HepG2 (cell line): Measurements from ENCODE around the gene GTPBP6.

Experiments
- KLF13 ChIP-seq: sonication (generic); formaldehyde crosslinking; IDR thresholded peaks from 2 replicates; pipeline ENCODE4 v1.4.0; 2020; ENCODE audit warnings: mild to moderate bottlenecking, missing genetic modification reagents
- NFIB ChIP-seq: sonication (generic); formaldehyde crosslinking; IDR thresholded peaks from 2 replicates; pipeline ENCODE4 v1.9.0; 2021; ENCODE audit warnings: missing genetic modification reagents, mild to moderate bottlenecking, borderline replicate concordance
- PHB2 ChIP-seq: fragments of 450-650 bp; IDR thresholded peaks from 2 replicates; pipeline ENCODE4 v1.6.1; 2018; ENCODE audit not compliant: partially characterized antibody
- POLR2A ChIP-seq, 2 experiments: IDR thresholded peaks; 2 replicates each; pipeline ENCODE4 v1.6.1; 2011; ENCODE audit warnings: low read depth in 2 of 2, low read length in 2 of 2, mild to moderate bottlenecking in 1 of 2, moderate library complexity in 1 of 2; ENCODE audit not compliant: insufficient read depth in 1 of 2
- RCOR2 ChIP-seq: IDR thresholded peaks from 2 replicates; pipeline ENCODE4 v1.6.1; 2016; ENCODE audit warnings: missing biosample characterization, missing genetic modification reagents
- TAF1 ChIP-seq: sonication (generic); formaldehyde crosslinking; IDR thresholded peaks from 2 replicates; pipeline ENCODE4 v1.4.0; 2020; ENCODE audit warnings: missing genetic modification reagents
- YY1 ChIP-seq: IDR thresholded peaks from 2 replicates; pipeline ENCODE4 v1.6.1; 2011; ENCODE audit warnings: low read length, low read depth, moderate library complexity, mild to moderate bottlenecking; ENCODE audit not compliant: insufficient read depth, insufficient replicate concordance
- ZBTB49 ChIP-seq: sonication (generic); formaldehyde crosslinking; IDR thresholded peaks from 2 replicates; pipeline ENCODE4 v1.4.0; 2020; ENCODE audit warnings: missing genetic modification reagents, borderline replicate concordance
- ZKSCAN8 ChIP-seq: IDR thresholded peaks from 2 replicates; pipeline ENCODE4 v1.6.1; 2016; ENCODE audit warnings: borderline replicate concordance, missing genetic modification reagents, missing compliant biosample characterization
- TF ChIP-seq, protein P1 (sequence below): sonication (generic); formaldehyde crosslinking; IDR thresholded peaks from 2 replicates; pipeline ENCODE4 v1.5.0; 2020; ENCODE audit warnings: mild to moderate bottlenecking, missing genetic modification reagents, moderate library complexity
- TF ChIP-seq, protein P2 (sequence below), 2 experiments: sonication (generic) in 1 of 2; formaldehyde crosslinking in 1 of 2; IDR thresholded peaks; 2 replicates each; pipeline versions ENCODE4 v1.5.1 to v1.6.1; 2011 to 2020; ENCODE audit warnings: borderline replicate concordance in 1 of 2, low read depth in 1 of 2, low read length in 1 of 2, mild to moderate bottlenecking in 1 of 2, missing genetic modification reagents in 1 of 2, moderate library complexity in 1 of 2

GRCh38 chrX:288561-288991, 30.0 kb downstream of the GTPBP6 start:
- TF ChIP-seq PHB2 (no peak), NFIB (CRISPR knock-in tag) (no peak), YY1 (no peak), ZKSCAN8 (CRISPR knock-in tag) (no peak), TAF1 (no peak), POLR2A (IDR thresholded peaks at IDR 0.05; ENCODE audit: insufficient read depth in 1 of 2, low read depth in 2 of 2, low read length in 2 of 2) (no peak), KLF13 (CRISPR knock-in tag) (no peak), ZBTB49 (CRISPR knock-in tag) (no peak), RCOR2 (no peak)
- TF ChIP-seq, protein P1, sequence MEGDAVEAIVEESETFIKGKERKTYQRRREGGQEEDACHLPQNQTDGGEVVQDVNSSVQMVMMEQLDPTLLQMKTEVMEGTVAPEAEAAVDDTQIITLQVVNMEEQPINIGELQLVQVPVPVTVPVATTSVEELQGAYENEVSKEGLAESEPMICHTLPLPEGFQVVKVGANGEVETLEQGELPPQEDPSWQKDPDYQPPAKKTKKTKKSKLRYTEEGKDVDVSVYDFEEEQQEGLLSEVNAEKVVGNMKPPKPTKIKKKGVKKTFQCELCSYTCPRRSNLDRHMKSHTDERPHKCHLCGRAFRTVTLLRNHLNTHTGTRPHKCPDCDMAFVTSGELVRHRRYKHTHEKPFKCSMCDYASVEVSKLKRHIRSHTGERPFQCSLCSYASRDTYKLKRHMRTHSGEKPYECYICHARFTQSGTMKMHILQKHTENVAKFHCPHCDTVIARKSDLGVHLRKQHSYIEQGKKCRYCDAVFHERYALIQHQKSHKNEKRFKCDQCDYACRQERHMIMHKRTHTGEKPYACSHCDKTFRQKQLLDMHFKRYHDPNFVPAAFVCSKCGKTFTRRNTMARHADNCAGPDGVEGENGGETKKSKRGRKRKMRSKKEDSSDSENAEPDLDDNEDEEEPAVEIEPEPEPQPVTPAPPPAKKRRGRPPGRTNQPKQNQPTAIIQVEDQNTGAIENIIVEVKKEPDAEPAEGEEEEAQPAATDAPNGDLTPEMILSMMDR, result no peak
- TF ChIP-seq, protein P2, sequence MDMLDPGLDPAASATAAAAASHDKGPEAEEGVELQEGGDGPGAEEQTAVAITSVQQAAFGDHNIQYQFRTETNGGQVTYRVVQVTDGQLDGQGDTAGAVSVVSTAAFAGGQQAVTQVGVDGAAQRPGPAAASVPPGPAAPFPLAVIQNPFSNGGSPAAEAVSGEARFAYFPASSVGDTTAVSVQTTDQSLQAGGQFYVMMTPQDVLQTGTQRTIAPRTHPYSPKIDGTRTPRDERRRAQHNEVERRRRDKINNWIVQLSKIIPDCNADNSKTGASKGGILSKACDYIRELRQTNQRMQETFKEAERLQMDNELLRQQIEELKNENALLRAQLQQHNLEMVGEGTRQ (IDR thresholded peaks at IDR 0.05; ENCODE audit: low read depth, low read length), result no peak
- TF ChIP-seq, protein P2 (CRISPR knock-in tag; IDR thresholded peaks at IDR 0.05; ENCODE audit: borderline replicate concordance), result no peak
